Testis (tissue), 3 donors: ENCODE results near the gene CDH4. TPM values are rescaled to one million over a fixed set of nuclear protein-coding genes. Genes with fewer than 3 reads are reported as not detected.

ENCODE experiments used
- DNase-seq: peaks from one replicate; pipeline ENCODE4 v3.0.0-alpha.2; 2019
- H3K27ac ChIP-seq, 2 donors: fragments of 200-600 bp; sonication (generic); one replicate each; pipeline ENCODE4 v1.5.1; 2019
- H3K27me3 ChIP-seq: fragments of 200-600 bp; sonication (generic); one replicate; pipeline ENCODE4 v1.5.1; 2019
- H3K36me3 ChIP-seq: fragments of 200-600 bp; sonication (generic); one replicate; pipeline ENCODE4 v1.5.1; 2017; ENCODE audit warnings: low read depth; ENCODE audit errors: missing control alignments
- H3K4me1 ChIP-seq: fragments of 200-600 bp; sonication (generic); one replicate; pipeline ENCODE4 v1.5.1; 2019
- H3K4me3 ChIP-seq, 2 donors: fragments of 200-600 bp; sonication (generic); one replicate each; pipeline ENCODE4 v1.5.1; 2017 to 2019
- H3K9me3 ChIP-seq: fragments of 200-600 bp; sonication (generic); one replicate; pipeline ENCODE4 v1.5.1; 2017
- CTCF ChIP-seq, 3 experiments: fragments of 450-650 bp in 2 of 3; fragments of 200-600 bp in 1 of 3; sonication (generic) in 1 of 3; IDR thresholded peaks; one replicate each; pipeline ENCODE4 v1.5.1; 2016 to 2019; ENCODE audit warnings: antibody characterized with exemption in 3 of 3, mild to moderate bottlenecking in 2 of 3, moderate library complexity in 1 of 3
- POLR2A ChIP-seq: fragments of 450-650 bp; IDR thresholded peaks from one replicate; pipeline ENCODE4 v1.6.1; 2017; ENCODE audit warnings: antibody characterized with exemption, mild to moderate bottlenecking, moderate library complexity
- WGBS, 2 donors: methylation state at CpG; one replicate each; pipeline ENCODE4 v1.1.5; 2018; 5-methylcytosine and 5-hydroxymethylcytosine counted together
- intact Hi-C: fragments of 100-400 bp; cut with DNase I; formaldehyde crosslinking; loops from one replicate; pipeline ENCODE4 v1.15.1; 2023; ENCODE audit warnings: low total_unique reads
- polyA plus RNA-seq: library from polyadenylated mRNA; stranded (reverse); fragments of 350-450 nt; fragmentation: Illumina TruSeq; extraction: RNeasy Lipid Tissue Mini Kit (QIAGEN cat#74804); gene quantifications from one replicate; pipeline ENCODE4 v1.2.3, GENCODE V29; 2014; ENCODE audit warnings: low read depth, low replicate concordance; ENCODE audit not compliant: insufficient read depth
- total RNA-seq, 2 donors: library from RNA; depleted of rRNA; stranded (reverse); fragments of >200 nt; gene quantifications; one replicate each; pipeline ENCODE4 v1.2.3, GENCODE V29; 2016

Gene CDH4
- total and polyA plus RNA-seq, 3 donors from 2014 or later, result 1.4 to 3.3 (median 1.9) TPM

GRCh38 chr20:61359254-61359653 is 107.2 kb downstream of the CDH4 start:
- no peaks in the 10 kb centered on the region for H3K36me3 ChIP-seq
- no peak overlapping the region for H3K4me3 ChIP-seq
- WGBS, 2 donors, result 59 to 75% methylated on average over 14 to 17 of the region's 17 CpGs
- TF ChIP-seq POLR2A (no peak), CTCF (IDR thresholded peaks at IDR 0.05) (no peak)
- H3K27ac ChIP-seq, result no peak overlapping the region
- H3K27me3 ChIP-seq, result no peaks in the 10 kb centered on the region
- no peak for DNase-seq
- H3K4me1 ChIP-seq, result no peaks in the 10 kb centered on the region
- H3K9me3 ChIP-seq, result no peaks in the 10 kb centered on the region
- intact Hi-C loops, result no loop called here

- WGBS, 2 donors, result 84% methylated on average over 7 to 9 of the region's 9 CpGs
Observed at GRCh38 chr20:61360296-61360695, 108.2 kb downstream of the CDH4 start.

GRCh38 chr20:61360940-61361339 is 108.9 kb downstream of the CDH4 start:
- 76 to 83% methylated on average over 8 of the region's 8 CpGs for WGBS, 2 donors

More at GRCh38 chr20:61360296-61360695, 108.2 kb downstream of the CDH4 start:
- DNase-seq, result no peak
- intact Hi-C loops, result no loop called here
- Histone ChIP-seq H3K27ac (no peak overlapping the region), H3K4me3 (no peak overlapping the region), H3K36me3 (no peaks in the 10 kb centered on the region), H3K9me3 (no peaks in the 10 kb centered on the region), H3K4me1 (no peaks in the 10 kb centered on the region), H3K27me3 (no peaks in the 10 kb centered on the region)
- TF ChIP-seq CTCF (IDR thresholded peaks at IDR 0.05), result no peak
- TF ChIP-seq POLR2A, result no peak

GRCh38 chr20:61361501-61361900 is 109.4 kb downstream of the CDH4 start:
- Histone ChIP-seq H3K4me1 (no peaks in the 10 kb centered on the region), H3K27ac (no peak overlapping the region), H3K27me3 (no peaks in the 10 kb centered on the region), H3K9me3 (no peaks in the 10 kb centered on the region), H3K4me3 (no peak overlapping the region), H3K36me3 (no peaks in the 10 kb centered on the region)
- 93 to 94% methylated on average over 14 of the region's 14 CpGs for WGBS, 2 donors
- TF ChIP-seq POLR2A (no peak), CTCF (IDR thresholded peaks at IDR 0.05) (no peak)
- DNase-seq, result no peak
- intact Hi-C loops, result no loop called here

More at GRCh38 chr20:61360940-61361339, 108.9 kb downstream of the CDH4 start:
- Histone ChIP-seq H3K27me3 (no peaks in the 10 kb centered on the region), H3K4me1 (no peaks in the 10 kb centered on the region), H3K36me3 (no peaks in the 10 kb centered on the region), H3K9me3 (no peaks in the 10 kb centered on the region), H3K4me3 (no peak overlapping the region), H3K27ac (no peak overlapping the region)
- TF ChIP-seq CTCF (IDR thresholded peaks at IDR 0.05), result no peak
- TF ChIP-seq POLR2A, result no peak
- DNase-seq, result no peak
- intact Hi-C loops, result no loop called here

- Histone ChIP-seq H3K4me3 (no peak overlapping the region), H3K27ac (no peak overlapping the region), H3K4me1 (no peaks in the 10 kb centered on the region), H3K9me3 (no peaks in the 10 kb centered on the region), H3K27me3 (no peaks in the 10 kb centered on the region), H3K36me3 (no peaks in the 10 kb centered on the region)
- no peak for DNase-seq
- 80 to 98% methylated on average over 5 of the region's 5 CpGs for WGBS, 2 donors
- intact Hi-C loops, result no loop called here
- no peak for TF ChIP-seq CTCF (IDR thresholded peaks at IDR 0.05)
- TF ChIP-seq POLR2A, result no peak
Observed at GRCh38 chr20:61364147-61364546, 112.1 kb downstream of the CDH4 start.
